Measurements from ENCODE around the gene MMD.

MMD gene

GRCh38 chr17:55402374-55402773 is 19.3 kb downstream of the MMD start:
- DNase-seq (ENCODE audit: low read depth) = no peak
- no peak overlapping the region for H3K4me3 ChIP-seq (ENCODE audit: low read depth, low read length)
- TF ChIP-seq, protein P1, sequence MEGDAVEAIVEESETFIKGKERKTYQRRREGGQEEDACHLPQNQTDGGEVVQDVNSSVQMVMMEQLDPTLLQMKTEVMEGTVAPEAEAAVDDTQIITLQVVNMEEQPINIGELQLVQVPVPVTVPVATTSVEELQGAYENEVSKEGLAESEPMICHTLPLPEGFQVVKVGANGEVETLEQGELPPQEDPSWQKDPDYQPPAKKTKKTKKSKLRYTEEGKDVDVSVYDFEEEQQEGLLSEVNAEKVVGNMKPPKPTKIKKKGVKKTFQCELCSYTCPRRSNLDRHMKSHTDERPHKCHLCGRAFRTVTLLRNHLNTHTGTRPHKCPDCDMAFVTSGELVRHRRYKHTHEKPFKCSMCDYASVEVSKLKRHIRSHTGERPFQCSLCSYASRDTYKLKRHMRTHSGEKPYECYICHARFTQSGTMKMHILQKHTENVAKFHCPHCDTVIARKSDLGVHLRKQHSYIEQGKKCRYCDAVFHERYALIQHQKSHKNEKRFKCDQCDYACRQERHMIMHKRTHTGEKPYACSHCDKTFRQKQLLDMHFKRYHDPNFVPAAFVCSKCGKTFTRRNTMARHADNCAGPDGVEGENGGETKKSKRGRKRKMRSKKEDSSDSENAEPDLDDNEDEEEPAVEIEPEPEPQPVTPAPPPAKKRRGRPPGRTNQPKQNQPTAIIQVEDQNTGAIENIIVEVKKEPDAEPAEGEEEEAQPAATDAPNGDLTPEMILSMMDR (IDR thresholded peaks at IDR 0.05; ENCODE audit: insufficient read depth, low read depth, low read length, missing control alignments) = no peak

GRCh38 chr17:55398689-55399088 is 22.9 kb downstream of the MMD start:
- H3K4me3 ChIP-seq (ENCODE audit: low read depth, low read length) = no peak overlapping the region
- no peak for DNase-seq (ENCODE audit: low read depth)
- TF ChIP-seq, protein P1 (IDR thresholded peaks at IDR 0.05; ENCODE audit: insufficient read depth, low read depth, low read length, missing control alignments) = no peak

GRCh38 chr17:55395803-55396505 is 25.7 kb downstream of the MMD start:
- TF ChIP-seq, protein P1 (IDR thresholded peaks at IDR 0.05; ENCODE audit: insufficient read depth, low read depth, low read length, missing control alignments) = no peak
- no peak for DNase-seq (ENCODE audit: low read depth)
- no peak overlapping the region for H3K4me3 ChIP-seq (ENCODE audit: low read depth, low read length)

- no peak for DNase-seq (ENCODE audit: low read depth)
- TF ChIP-seq, protein P1 (IDR thresholded peaks at IDR 0.05; ENCODE audit: insufficient read depth, low read depth, low read length, missing control alignments) = no peak
These were observed 27.1 kb downstream of the MMD start for GRCh38 chr17:55394357-55395021.

GRCh38 chr17:55391764-55392467 is 29.7 kb downstream of the MMD start:
- H3K4me3 ChIP-seq (ENCODE audit: low read depth, low read length) = no peak overlapping the region
- no peak for DNase-seq (ENCODE audit: low read depth)
- TF ChIP-seq, protein P1 (IDR thresholded peaks at IDR 0.05; ENCODE audit: insufficient read depth, low read depth, low read length, missing control alignments) = no peak

More at GRCh38 chr17:55394357-55395021, 27.1 kb downstream of the MMD start:
- H3K4me3 ChIP-seq (ENCODE audit: low read depth, low read length) = no peak overlapping the region

- no peak for DNase-seq (ENCODE audit: low read depth)
- TF ChIP-seq, protein P1 (IDR thresholded peaks at IDR 0.05; ENCODE audit: insufficient read depth, low read depth, low read length, missing control alignments) = no peak
- H3K4me3 ChIP-seq (ENCODE audit: low read depth, low read length) = no peak overlapping the region
These were observed 30.3 kb downstream of the MMD start for GRCh38 chr17:55391244-55391757.

Measured in GM12865 (cell line).